Stimulated activated CD8-positive, alpha-beta memory T cell treated with anti-CD3 and anti-CD28 coated beads, Interleukin-15, amount 100 ng/mL, for 4 hours (primary cell): Measurements from ENCODE around the gene SYNE2.
"Not testable (repeated sequence)": the region's sequence is repeated elsewhere in the genome, so short reads cannot be mapped to it uniquely, and the experiment has no call there.

Experiments used
- DNase-seq, 2 donors: peaks; one replicate each; pipeline ENCODE4 v3.0.0-alpha.2; 2020; ENCODE audit warnings: low read depth in 2 of 2

Gene SYNE2

GRCh38 chr14:64081174-64081746 is 228.5 kb downstream of the SYNE2 start:
- DNase-seq = no peak

GRCh38 chr14:64082837-64083236 is 230.0 kb downstream of the SYNE2 start:
- no peak for DNase-seq

- DNase-seq = no peak
Observed at GRCh38 chr14:64088647-64088964, 235.8 kb downstream of the SYNE2 start.

GRCh38 chr14:64089920-64090319 is 237.1 kb downstream of the SYNE2 start:
- no peak for DNase-seq

- DNase-seq = no peak
Observed at GRCh38 chr14:64091217-64091616, 238.4 kb downstream of the SYNE2 start.

GRCh38 chr14:64092338-64092737 is 239.5 kb downstream of the SYNE2 start:
- no peak for DNase-seq

GRCh38 chr14:64092940-64093339 is 240.1 kb downstream of the SYNE2 start:
- no peak for DNase-seq

- DNase-seq = no peak
Observed at GRCh38 chr14:64095620-64096019, 242.8 kb downstream of the SYNE2 start.

- no peak for DNase-seq
Observed at GRCh38 chr14:64098120-64098519, 245.3 kb downstream of the SYNE2 start.

GRCh38 chr14:64107438-64107837 is 254.6 kb downstream of the SYNE2 start:
- DNase-seq = no peak

GRCh38 chr14:64109819-64110554 is 257.2 kb downstream of the SYNE2 start:
- DNase-seq = no peak

GRCh38 chr14:64110802-64111201 is 258.0 kb downstream of the SYNE2 start:
- DNase-seq = no peak

- DNase-seq = no peak
Observed at GRCh38 chr14:64112867-64113678, 260.3 kb downstream of the SYNE2 start.

- no peak for DNase-seq
Observed at GRCh38 chr14:64114166-64114565, 261.4 kb downstream of the SYNE2 start.

GRCh38 chr14:64114796-64115195 is 262.0 kb downstream of the SYNE2 start:
- no peak for DNase-seq

GRCh38 chr14:64115401-64115800 is 262.6 kb downstream of the SYNE2 start:
- no peak for DNase-seq

GRCh38 chr14:64117671-64118402 is 265.0 kb downstream of the SYNE2 start:
- no peak for DNase-seq

- not testable (repeated sequence) for DNase-seq
Observed at GRCh38 chr14:64118403-64118742, 265.6 kb downstream of the SYNE2 start.

GRCh38 chr14:64118892-64119291 is 266.1 kb downstream of the SYNE2 start:
- no peak for DNase-seq

- no peak for DNase-seq
Observed at GRCh38 chr14:64119500-64119899, 266.7 kb downstream of the SYNE2 start.

- DNase-seq = no peak
Observed at GRCh38 chr14:64119980-64120379, 267.2 kb downstream of the SYNE2 start.

GRCh38 chr14:64123241-64123822 is 270.5 kb downstream of the SYNE2 start:
- no peak for DNase-seq
